Esophagus muscularis mucosa (tissue), 3 donors: ENCODE measurements around the gene ETV4.

ENCODE experiments used
- CTCF ChIP-seq, 3 experiments: fragments of 200-600 bp in 2 of 3; fragments of 450-650 bp in 1 of 3; sonication (generic) in 2 of 3; IDR thresholded peaks; one replicate each; pipeline ENCODE4 v1.5.1; 2017 to 2019; ENCODE audit warnings: antibody characterized with exemption in 3 of 3, mild to moderate bottlenecking in 2 of 3, moderate library complexity in 1 of 3
- POLR2A ChIP-seq: fragments of 450-650 bp; IDR thresholded peaks from one replicate; pipeline ENCODE4 v1.6.1; 2017; ENCODE audit warnings: antibody characterized with exemption, moderate library complexity, mild to moderate bottlenecking, low read depth

GRCh38 chr17:43550754-43551153 lies 4.6 kb upstream of the ETV4 start:
- TF ChIP-seq CTCF (IDR thresholded peaks at IDR 0.05) (no peak), POLR2A (no peak)
